ENCODE data around the gene GSN. TPM values are rescaled to one million over a fixed set of nuclear protein-coding genes. Genes with fewer than 3 reads are reported as not detected.

GSN gene
- total and polyA plus RNA-seq, 2 of the 13 experiments (the other 11 are each of a cell fraction or from before 2014, with no cell fraction given), result 294 to 307 TPM

- TF ChIP-seq ZNF382 (CRISPR knock-in tag; IDR thresholded peaks at IDR 0.05; ENCODE audit: borderline replicate concordance) (no peak), CAMTA2 (CRISPR knock-in tag; IDR thresholded peaks at IDR 0.05; ENCODE audit: borderline replicate concordance) (no peak), ZBTB3 (CRISPR knock-in tag; IDR thresholded peaks at IDR 0.05; ENCODE audit: borderline replicate concordance, low read depth) (no peak), CBX1 (IDR thresholded peaks at IDR 0.05; ENCODE audit: low read depth) (no peak), STAT5B (CRISPR knock-in tag; IDR thresholded peaks at IDR 0.05) (no peak), ZNF703 (CRISPR knock-in tag; IDR thresholded peaks at IDR 0.05; ENCODE audit: borderline replicate concordance) (no peak)
- TF ChIP-seq, protein P1, sequence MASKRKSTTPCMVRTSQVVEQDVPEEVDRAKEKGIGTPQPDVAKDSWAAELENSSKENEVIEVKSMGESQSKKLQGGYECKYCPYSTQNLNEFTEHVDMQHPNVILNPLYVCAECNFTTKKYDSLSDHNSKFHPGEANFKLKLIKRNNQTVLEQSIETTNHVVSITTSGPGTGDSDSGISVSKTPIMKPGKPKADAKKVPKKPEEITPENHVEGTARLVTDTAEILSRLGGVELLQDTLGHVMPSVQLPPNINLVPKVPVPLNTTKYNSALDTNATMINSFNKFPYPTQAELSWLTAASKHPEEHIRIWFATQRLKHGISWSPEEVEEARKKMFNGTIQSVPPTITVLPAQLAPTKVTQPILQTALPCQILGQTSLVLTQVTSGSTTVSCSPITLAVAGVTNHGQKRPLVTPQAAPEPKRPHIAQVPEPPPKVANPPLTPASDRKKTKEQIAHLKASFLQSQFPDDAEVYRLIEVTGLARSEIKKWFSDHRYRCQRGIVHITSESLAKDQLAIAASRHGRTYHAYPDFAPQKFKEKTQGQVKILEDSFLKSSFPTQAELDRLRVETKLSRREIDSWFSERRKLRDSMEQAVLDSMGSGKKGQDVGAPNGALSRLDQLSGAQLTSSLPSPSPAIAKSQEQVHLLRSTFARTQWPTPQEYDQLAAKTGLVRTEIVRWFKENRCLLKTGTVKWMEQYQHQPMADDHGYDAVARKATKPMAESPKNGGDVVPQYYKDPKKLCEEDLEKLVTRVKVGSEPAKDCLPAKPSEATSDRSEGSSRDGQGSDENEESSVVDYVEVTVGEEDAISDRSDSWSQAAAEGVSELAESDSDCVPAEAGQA (IDR thresholded peaks at IDR 0.05; ENCODE audit: low read depth), result no peak
- TF ChIP-seq, protein P1 (CRISPR knock-in tag; IDR thresholded peaks at IDR 0.05; ENCODE audit: borderline replicate concordance), result no peak
These were observed 37.7 kb upstream of the GSN start (continued) for GRCh38 chr9:121230256-121230655.

GRCh38 chr9:121232251-121232650 is 35.7 kb upstream of the GSN start:
- Histone ChIP-seq H3K9me3 (ENCODE audit: low read length) (no peaks in the 10 kb centered on the region), H3K4me1 (ENCODE audit: insufficient read depth, low read length) (peaks cover 24% of the 10 kb centered on the region)
- FAIRE-seq, result no peak

More at GRCh38 chr9:121232251-121232650, 35.7 kb upstream of the GSN start:
- H3K27ac ChIP-seq (ENCODE audit: extremely low read length, insufficient read depth, low read length), result no peak overlapping the region
- no peaks in the 10 kb centered on the region for H4K20me1 ChIP-seq (ENCODE audit: insufficient read depth, low read length)
- TF ChIP-seq ZMAT3 (CRISPR knock-in tag; conservative IDR thresholded peaks at IDR 0.05) (no peak), NCOA2 (CRISPR knock-in tag; IDR thresholded peaks at IDR 0.05) (no peak), ZNF33A (CRISPR knock-in tag; IDR thresholded peaks at IDR 0.05; ENCODE audit: borderline replicate concordance) (no peak), ZNF761 (CRISPR knock-in tag; conservative IDR thresholded peaks at IDR 0.05) (no peak), ZNF367 (CRISPR knock-in tag; IDR thresholded peaks at IDR 0.05; ENCODE audit: borderline replicate concordance) (no peak), KMT2A (CRISPR knock-in tag; IDR thresholded peaks at IDR 0.05) (no peak)
- TF ChIP-seq, protein P2, sequence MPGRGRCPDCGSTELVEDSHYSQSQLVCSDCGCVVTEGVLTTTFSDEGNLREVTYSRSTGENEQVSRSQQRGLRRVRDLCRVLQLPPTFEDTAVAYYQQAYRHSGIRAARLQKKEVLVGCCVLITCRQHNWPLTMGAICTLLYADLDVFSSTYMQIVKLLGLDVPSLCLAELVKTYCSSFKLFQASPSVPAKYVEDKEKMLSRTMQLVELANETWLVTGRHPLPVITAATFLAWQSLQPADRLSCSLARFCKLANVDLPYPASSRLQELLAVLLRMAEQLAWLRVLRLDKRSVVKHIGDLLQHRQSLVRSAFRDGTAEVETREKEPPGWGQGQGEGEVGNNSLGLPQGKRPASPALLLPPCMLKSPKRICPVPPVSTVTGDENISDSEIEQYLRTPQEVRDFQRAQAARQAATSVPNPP (CRISPR knock-in tag; IDR thresholded peaks at IDR 0.05), result no peak
- TF ChIP-seq, protein P3, sequence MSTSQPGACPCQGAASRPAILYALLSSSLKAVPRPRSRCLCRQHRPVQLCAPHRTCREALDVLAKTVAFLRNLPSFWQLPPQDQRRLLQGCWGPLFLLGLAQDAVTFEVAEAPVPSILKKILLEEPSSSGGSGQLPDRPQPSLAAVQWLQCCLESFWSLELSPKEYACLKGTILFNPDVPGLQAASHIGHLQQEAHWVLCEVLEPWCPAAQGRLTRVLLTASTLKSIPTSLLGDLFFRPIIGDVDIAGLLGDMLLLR (CRISPR knock-in tag; IDR thresholded peaks at IDR 0.05), result no peak
- WGBS (ENCODE audit: low lambda C conversion rate), result 75% methylated on average over 4 of the region's 4 CpGs
- H3K4me2 ChIP-seq (ENCODE audit: low read depth, low read length), result no peak overlapping the region
- intact Hi-C loops (cut with micrococcal nuclease; ENCODE audit: unreplicated experiment) (loop anchor here (5.0 kb wide), 1 partner anchor 35 kb away; the partner anchor contains the start of gene GSN), in situ Hi-C loops (cut with HindIII; ENCODE audit: extremely low pct_ligation_motif_present, low pct_unique_long_range_greater_than_20kb) (no loop called here)
- H3K27me3 ChIP-seq (ENCODE audit: control insufficient read depth in 1 of 2, insufficient read depth in 2 of 2, low read length in 2 of 2), result no peaks in the 10 kb centered on the region
- BruUV-seq (replicated peaks), result no TSS peak
- DNase-seq (ENCODE audit: low spot score), result no peak
- no peaks in the 10 kb centered on the region for H3K36me3 ChIP-seq (replicated peaks in 1 of 2; ENCODE audit: control insufficient read depth in 1 of 2, insufficient read depth in 2 of 2, low read length in 2 of 2)
- CTCF ChIA-PET (ENCODE audit: low intra/inter-chr PET ratio, low total read pairs), result no interaction called here
- no peak overlapping the region for H2AFZ ChIP-seq (ENCODE audit: low read length)
- no peaks in the 10 kb centered on the region for H3K79me2 ChIP-seq (ENCODE audit: insufficient read depth, low read length)
- ATAC-seq, result no peak
- POLR2A ChIA-PET, result no interaction called here
- H3K4me3 ChIP-seq (replicated peaks in 1 of 3; ENCODE audit: insufficient read depth in 1 of 3, low read depth in 2 of 3, low read length in 3 of 3), result no peak overlapping the region
- no peak overlapping the region for H3K9ac ChIP-seq (ENCODE audit: insufficient read depth, low read depth, low read length)

Measured in HepG2 (cell line).